ENCODE measurements around the gene DAP.
"Not testable (repeated sequence)": the region's sequence is repeated elsewhere in the genome, so short reads cannot be mapped to it uniquely, and the experiment has no call there.

DAP gene

GRCh38 chr5:10645146-10645545 lies 115.9 kb downstream of the DAP start:
- DNase-seq (ENCODE audit: low read depth), result no peak
- no peak overlapping the region for H3K4me3 ChIP-seq (ENCODE audit: control insufficient read depth, low read depth, low read length)
- TF ChIP-seq CTCF (IDR thresholded peaks at IDR 0.05; ENCODE audit: control insufficient read depth, insufficient read depth, low read depth, low read length, missing control alignments), result no peak

- TF ChIP-seq CTCF (IDR thresholded peaks at IDR 0.05; ENCODE audit: control insufficient read depth, insufficient read depth, low read depth, low read length, missing control alignments), result no peak
- DNase-seq (ENCODE audit: low read depth), result no peak
- H3K4me3 ChIP-seq (ENCODE audit: control insufficient read depth, low read depth, low read length), result no peak overlapping the region
Measured at GRCh38 chr5:10644192-10644591, 116.8 kb downstream of the DAP start.

DNA sequence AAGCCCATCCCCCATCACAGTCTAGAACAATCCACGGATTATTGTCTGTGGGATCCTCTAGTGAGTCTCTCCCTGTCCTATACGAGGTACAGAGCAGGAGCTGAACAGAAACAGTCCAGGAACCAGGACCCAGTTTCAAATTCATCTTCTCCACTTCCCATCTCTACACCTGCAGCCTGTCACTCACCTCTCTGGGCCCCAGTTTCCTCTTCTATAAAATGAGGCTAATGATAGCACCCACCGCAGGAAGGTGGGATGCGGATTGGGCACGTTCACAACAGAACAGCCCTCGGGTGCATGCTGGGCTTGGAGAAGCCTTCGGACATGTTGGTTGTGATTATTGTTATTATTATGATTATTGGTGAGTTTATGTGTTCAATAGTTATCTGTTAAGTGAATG lies 118.7 kb downstream of the DAP start:
- DNase-seq (ENCODE audit: low read depth), result no peak
- no peak for TF ChIP-seq CTCF (IDR thresholded peaks at IDR 0.05; ENCODE audit: control insufficient read depth, insufficient read depth, low read depth, low read length, missing control alignments)
- no peak overlapping the region for H3K4me3 ChIP-seq (ENCODE audit: control insufficient read depth, low read depth, low read length)

GRCh38 chr5:10639846-10640368 lies 121.1 kb downstream of the DAP start:
- no peak overlapping the region for H3K4me3 ChIP-seq (ENCODE audit: control insufficient read depth, low read depth, low read length)
- no peak for DNase-seq (ENCODE audit: low read depth)
- TF ChIP-seq CTCF (IDR thresholded peaks at IDR 0.05; ENCODE audit: control insufficient read depth, insufficient read depth, low read depth, low read length, missing control alignments), result no peak

DNA sequence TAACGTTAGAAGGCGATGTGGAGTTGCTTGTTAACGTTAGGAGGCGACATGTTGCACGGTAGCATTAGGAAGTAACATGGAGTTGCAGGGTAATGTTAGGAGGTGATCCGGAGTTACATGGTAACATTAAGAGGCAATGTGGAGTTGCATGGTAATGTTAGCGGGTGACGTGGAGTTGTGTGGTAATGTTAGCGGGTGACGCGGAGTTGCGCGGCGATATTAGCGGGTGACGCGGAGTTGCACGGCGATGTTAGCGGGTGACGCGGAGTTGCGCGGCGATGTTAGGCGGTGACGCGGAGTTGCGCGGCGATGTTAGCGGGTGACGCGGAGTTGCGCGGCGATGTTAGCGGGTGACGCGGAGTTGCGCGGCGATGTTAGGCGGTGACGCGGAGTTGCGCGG lies 122.3 kb downstream of the DAP start:
- H3K4me3 ChIP-seq (ENCODE audit: control insufficient read depth, low read depth, low read length); DNase-seq (ENCODE audit: low read depth): not testable (repeated sequence)

DNA sequence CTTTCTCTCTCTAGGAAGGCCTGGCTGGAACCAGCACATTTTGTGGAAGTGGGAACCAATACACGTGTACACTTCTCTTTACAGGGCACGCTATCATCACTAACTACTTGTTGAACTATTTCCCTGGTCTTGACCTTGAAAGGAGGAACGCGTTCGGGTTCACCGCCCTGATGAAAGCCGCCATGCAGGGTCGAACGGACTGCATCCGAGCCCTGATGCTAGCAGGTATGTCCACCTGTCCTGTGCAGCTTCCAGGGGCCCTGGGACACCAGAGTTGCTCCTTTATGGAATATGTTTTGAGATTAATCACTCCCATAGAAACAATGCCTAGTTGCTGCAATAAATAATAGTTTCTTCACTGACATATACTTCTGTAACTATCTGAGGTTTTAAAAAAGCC lies 123.1 kb downstream of the DAP start:
- DNase-seq (ENCODE audit: low read depth), result no peak
- H3K4me3 ChIP-seq (ENCODE audit: control insufficient read depth, low read depth, low read length), result no peak overlapping the region
- TF ChIP-seq CTCF (IDR thresholded peaks at IDR 0.05; ENCODE audit: control insufficient read depth, insufficient read depth, low read depth, low read length, missing control alignments), result no peak

GRCh38 chr5:10636363-10637142 lies 124.5 kb downstream of the DAP start:
- no peak overlapping the region for H3K4me3 ChIP-seq (ENCODE audit: control insufficient read depth, low read depth, low read length)
- no peak for TF ChIP-seq CTCF (IDR thresholded peaks at IDR 0.05; ENCODE audit: control insufficient read depth, insufficient read depth, low read depth, low read length, missing control alignments)
- DNase-seq (ENCODE audit: low read depth), result no peak

All from AG09309 (cell line).